ENCODE measurements around the gene ABCC5.

ABCC5 gene

DNA sequence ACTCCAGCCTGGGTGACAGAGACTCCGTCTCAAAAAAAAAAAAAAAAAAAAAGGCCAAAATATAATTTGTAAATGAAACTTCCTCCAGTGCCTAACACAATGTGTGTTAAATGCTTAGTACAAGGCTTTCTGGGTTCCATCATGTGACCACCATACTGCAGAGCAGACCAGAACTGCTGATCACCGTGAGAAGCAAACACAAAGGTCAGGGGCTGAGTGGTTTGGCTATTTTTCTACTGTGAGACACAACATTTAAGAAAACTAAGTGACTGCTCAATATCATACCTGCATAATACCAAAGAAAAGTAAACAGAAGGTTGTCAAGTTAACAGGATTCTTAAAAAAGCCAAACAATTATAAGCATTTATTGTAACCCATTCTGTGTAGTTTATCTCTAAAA, 13.2 kb downstream of the ABCC5 start:
- H3K9me3 Mint-ChIP-seq: no peaks in the 10 kb centered on the region
- peaks cover 13% of the 10 kb centered on the region for H3K4me1 Mint-ChIP-seq
- DNase-seq (ENCODE audit: low spot score in 2 of 2) (no peak), ATAC-seq (no peak)
- H3K4me3 Mint-ChIP-seq: no peak overlapping the region
- peaks cover 14% of the 10 kb centered on the region for H3K36me3 Mint-ChIP-seq
- no peak overlapping the region for H3K27ac Mint-ChIP-seq

DNA sequence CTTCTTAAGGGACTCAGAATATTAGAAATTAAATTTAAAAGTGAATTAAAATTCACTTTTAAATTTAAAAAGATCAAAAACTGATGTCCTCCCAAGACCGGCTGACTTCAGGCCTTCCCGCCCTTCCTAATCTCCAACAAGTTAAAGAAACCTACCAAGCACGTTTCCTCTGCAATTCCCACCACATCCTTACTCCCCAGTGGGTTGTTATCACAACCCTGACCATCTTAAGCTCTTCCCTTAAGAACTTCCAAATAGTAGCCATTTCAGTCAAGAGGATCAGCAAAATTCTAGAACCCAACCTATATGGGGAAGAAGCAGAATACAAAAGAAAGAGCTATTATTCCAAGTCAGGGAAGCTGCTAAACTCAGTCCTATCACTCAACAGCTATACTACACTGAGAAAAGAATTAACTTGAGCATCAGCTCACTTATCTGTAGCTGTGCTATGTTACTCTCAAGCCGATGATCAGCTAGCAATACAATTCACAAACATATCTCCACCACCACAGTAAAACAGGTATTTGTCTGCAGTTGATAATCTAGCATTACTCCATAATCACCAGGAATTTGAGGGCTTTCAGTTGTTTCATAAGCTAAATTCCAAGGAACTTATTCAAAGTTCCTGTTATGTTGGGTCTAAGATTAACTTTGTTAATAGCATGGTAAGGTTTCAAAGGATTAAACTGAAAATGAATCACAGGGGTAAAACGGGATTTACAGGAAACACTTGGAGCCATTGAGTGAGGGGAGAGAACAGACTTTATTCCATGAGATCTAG, 14.3 kb downstream of the ABCC5 start:
- no peaks in the 10 kb centered on the region for H3K9me3 Mint-ChIP-seq
- peaks cover 12% of the 10 kb centered on the region for H3K36me3 Mint-ChIP-seq
- H3K4me3 Mint-ChIP-seq: no peak overlapping the region
- no peak overlapping the region for H3K27ac Mint-ChIP-seq
- DNase-seq (ENCODE audit: low spot score in 2 of 2): no peak
- peaks cover 13% of the 10 kb centered on the region for H3K4me1 Mint-ChIP-seq
- no peak for ATAC-seq

DNA sequence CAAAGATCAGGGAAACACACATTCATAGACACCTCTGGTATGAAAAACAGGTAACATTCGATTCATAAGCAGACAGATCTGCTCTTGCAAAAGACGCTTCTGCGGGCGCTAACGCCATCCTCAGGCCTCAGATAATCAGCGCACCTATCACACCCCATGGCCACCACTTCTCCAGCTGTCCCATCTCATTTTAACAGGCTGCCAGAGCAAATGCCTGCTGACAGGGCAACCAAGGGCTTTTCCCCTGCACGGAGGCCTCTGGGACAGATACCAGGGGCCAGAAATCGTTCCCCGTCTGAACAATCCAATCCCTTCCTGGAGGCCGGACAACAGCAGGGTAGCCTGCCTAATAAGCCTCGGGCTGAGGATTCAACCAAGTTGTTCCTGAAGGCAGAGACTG, 15.2 kb downstream of the ABCC5 start:
- ATAC-seq: no peak
- Mint-ChIP-seq H3K36me3 (peaks cover 15% of the 10 kb centered on the region), H3K4me1 (peaks cover 13% of the 10 kb centered on the region), H3K27ac (no peak overlapping the region), H3K4me3 (no peak overlapping the region), H3K9me3 (no peaks in the 10 kb centered on the region)
- no peak for DNase-seq (ENCODE audit: low spot score in 2 of 2)

DNA sequence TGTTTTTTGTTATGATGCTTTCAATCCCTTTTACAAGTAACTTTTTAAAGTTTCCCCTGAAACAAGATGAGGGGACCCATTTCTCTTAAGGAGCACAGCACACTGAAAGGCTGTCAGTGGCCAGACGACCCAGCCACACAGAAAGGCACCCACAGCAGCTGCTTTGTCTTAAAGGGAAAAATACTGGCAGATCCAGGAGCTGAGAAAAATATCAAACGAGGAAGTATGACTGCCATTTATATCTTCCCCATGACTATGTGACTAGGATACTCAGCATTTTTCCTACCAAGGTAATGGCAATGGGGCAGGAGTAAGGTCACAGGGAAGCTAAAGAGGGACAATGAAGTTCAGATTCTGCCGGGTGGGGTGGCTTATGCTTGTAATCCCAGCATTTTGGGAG, 15.9 kb downstream of the ABCC5 start:
- peaks cover 13% of the 10 kb centered on the region for H3K4me1 Mint-ChIP-seq

DNA sequence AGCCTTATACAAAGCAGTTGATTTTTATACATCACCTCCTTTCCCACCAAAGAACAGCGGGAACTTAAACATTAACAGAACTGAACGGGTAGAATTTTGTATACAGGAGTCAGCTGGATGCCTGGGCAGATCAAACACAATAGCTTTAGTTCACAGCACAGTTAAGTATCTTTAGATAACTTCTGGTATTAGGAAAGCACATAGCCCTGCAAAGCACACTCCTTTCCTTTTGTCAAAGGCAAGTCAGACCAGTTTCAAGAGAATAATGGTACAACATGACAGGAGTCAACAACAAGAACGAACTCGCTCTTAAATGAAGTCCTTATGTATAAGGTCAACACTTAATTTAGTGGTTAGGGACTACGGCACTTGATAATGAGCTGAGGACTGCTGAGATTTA, 26.3 kb downstream of the ABCC5 start:
- ATAC-seq: no peak
- Mint-ChIP-seq H3K4me1 (no peaks in the 10 kb centered on the region), H3K9me3 (no peaks in the 10 kb centered on the region), H3K4me3 (no peak overlapping the region), H3K27ac (no peak overlapping the region), H3K36me3 (peaks cover 25% of the 10 kb centered on the region)
- DNase-seq (ENCODE audit: low spot score in 2 of 2): no peak

More for the DNA sequence above, 15.9 kb downstream of the ABCC5 start:
- Mint-ChIP-seq H3K36me3 (peaks cover 15% of the 10 kb centered on the region), H3K9me3 (no peaks in the 10 kb centered on the region), H3K4me3 (no peak overlapping the region), H3K27ac (no peak overlapping the region)
- ATAC-seq (no peak), DNase-seq (ENCODE audit: low spot score in 2 of 2) (no peak)

DNA sequence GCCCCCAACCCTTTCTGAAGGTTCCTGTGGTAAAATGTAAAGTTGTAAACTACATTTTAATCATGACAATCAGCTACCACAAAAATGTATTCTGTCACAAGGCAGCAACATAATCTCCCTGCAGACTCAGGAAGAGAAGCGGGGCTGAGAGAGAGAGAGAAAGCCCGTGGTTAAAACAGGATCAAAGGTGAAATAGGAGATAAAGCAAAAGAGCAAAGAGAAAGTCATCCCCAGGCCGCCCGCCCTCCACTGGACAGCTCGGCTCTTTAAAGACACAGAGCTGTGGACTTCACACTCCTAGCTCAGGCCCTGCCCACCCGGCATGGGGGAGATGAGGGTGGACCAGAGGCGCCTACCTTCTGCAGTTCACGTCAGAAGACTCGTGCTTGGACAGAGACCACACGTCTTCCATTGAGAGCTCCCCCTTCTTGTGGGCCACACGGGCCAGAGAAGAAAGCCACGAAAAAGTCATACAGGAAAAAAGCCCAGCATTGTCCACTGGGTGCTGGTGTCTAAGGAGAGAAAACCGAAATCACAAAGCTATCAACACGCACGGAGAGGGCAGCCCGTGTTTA, 29.4 kb downstream of the ABCC5 start:
- peaks cover 34% of the 10 kb centered on the region for H3K36me3 Mint-ChIP-seq
- no peaks in the 10 kb centered on the region for H3K4me1 Mint-ChIP-seq
- DNase-seq (ENCODE audit: low spot score in 2 of 2): no peak
- no peaks in the 10 kb centered on the region for H3K9me3 Mint-ChIP-seq
- no peak for ATAC-seq
- H3K27ac Mint-ChIP-seq: peak overlapping the region; percentile 16
- H3K4me3 Mint-ChIP-seq: no peak overlapping the region

DNA sequence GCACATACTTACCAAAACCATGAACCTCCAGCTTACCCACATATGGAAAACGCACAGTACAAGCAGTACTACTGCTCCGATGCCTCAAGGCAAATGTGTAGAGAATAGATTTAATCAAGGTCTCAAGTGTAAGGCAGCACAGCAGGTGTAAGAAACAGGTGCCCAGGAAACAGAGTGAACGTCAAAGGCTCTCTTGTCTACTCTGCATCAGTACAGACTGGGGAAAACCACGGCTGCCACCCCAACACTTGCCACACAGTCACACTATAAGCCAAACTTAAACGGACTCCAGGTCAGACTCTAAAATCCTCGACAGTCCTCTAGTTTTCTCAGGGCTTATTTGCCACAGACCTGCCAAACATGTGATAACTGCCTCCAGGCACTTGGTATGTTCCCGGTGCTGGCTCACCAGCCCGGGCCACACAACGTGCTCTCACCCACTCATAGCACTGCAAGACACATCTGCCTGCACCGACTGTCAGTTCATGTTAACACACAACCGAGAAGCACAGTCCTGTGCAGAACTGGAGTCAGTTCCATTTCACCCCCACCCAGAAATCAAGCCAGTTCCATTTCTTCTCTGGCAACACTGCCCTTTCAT, 30.6 kb downstream of the ABCC5 start:
- no peaks in the 10 kb centered on the region for H3K9me3 Mint-ChIP-seq
- H3K4me1 Mint-ChIP-seq: no peaks in the 10 kb centered on the region
- ATAC-seq (no peak), DNase-seq (ENCODE audit: low spot score in 2 of 2) (no peak)
- H3K36me3 Mint-ChIP-seq: peaks cover 46% of the 10 kb centered on the region
- no peak overlapping the region for H3K4me3 Mint-ChIP-seq
- no peak overlapping the region for H3K27ac Mint-ChIP-seq

DNA sequence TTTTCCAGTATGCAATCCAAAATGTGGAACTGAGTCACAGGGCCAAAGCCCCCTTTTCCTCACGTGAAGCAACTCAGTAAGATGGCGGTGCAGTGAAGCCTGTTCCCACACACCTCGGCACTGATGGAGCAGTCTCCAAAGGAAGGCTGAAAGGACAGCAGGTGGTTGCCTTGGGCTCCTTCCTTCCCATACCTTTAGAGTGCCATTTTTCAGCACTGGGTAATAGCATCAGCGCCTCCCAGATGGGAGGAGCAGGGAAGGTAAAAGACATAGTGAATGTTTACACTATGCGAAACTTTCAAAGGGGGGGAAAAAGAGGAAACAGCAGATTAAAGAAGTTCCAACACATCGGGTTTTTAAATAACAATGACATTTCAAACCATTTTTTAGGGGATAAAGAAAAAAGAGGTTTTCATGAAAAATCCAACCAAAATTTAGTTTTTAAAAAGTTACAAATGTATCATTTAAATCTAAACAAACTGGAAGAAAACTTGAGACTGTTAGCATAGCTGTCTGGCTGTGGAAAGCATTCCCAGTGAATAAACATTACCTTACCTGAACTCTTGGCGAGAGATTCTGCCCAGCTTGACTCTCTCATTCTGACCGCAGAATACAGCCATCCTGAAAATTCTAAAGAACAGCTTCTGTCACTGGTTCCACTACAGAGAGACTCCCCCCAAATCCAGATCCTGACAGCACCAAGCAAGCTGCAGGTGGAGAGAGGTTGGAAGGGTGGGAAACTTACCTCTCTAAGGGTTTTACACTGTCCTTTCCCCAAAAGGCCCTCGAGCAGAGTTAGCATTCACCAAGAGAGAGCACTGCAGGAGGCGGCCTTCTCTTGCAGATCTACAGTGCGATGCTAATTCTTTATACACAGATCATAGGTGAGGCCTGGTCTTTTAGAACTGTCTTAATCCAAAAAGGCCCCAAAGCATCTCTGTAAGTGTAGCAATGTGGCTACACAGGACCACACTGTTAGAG, 32.6 kb downstream of the ABCC5 start:
- H3K36me3 Mint-ChIP-seq: peaks cover 49% of the 10 kb centered on the region
- H3K4me3 Mint-ChIP-seq: no peak overlapping the region
- H3K27ac Mint-ChIP-seq: no peak overlapping the region
- H3K9me3 Mint-ChIP-seq: no peaks in the 10 kb centered on the region
- no peak for ATAC-seq
- no peaks in the 10 kb centered on the region for H3K4me1 Mint-ChIP-seq
- DNase-seq (ENCODE audit: low spot score in 2 of 2): no peak

DNA sequence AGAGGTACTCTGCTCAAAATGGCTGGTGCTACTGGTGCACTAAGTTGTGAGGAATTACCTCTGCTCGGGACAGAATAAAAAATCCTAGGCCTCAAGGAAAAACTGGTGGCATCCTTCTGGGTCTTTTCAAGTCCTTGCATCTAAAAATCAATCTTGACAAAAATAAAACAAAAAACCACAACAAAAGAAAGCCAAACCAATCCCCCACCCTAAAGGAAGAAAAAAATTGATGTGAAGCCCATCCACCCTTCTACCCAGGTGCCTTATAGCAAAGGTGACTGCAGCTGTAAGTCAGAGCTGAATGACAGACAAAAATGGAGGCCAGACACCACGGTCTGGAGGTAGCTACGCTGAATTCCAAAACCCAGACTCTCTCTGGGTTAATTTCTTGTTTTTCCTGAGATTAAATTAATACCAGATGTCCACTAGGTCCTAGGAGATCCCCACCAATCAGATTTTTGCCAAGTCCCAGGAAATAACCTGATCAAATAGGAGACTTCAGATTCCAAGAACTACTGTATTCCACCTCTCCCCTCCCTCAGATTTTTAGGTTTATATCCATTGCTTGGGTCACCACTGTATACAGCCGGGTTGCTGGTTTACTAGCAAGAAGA, 33.5 kb downstream of the ABCC5 start:
- Mint-ChIP-seq H3K9me3 (no peaks in the 10 kb centered on the region), H3K27ac (no peak overlapping the region), H3K4me3 (no peak overlapping the region), H3K36me3 (peaks cover 49% of the 10 kb centered on the region), H3K4me1 (no peaks in the 10 kb centered on the region)
- DNase-seq (ENCODE audit: low spot score in 2 of 2) (no peak), ATAC-seq (no peak)

DNA sequence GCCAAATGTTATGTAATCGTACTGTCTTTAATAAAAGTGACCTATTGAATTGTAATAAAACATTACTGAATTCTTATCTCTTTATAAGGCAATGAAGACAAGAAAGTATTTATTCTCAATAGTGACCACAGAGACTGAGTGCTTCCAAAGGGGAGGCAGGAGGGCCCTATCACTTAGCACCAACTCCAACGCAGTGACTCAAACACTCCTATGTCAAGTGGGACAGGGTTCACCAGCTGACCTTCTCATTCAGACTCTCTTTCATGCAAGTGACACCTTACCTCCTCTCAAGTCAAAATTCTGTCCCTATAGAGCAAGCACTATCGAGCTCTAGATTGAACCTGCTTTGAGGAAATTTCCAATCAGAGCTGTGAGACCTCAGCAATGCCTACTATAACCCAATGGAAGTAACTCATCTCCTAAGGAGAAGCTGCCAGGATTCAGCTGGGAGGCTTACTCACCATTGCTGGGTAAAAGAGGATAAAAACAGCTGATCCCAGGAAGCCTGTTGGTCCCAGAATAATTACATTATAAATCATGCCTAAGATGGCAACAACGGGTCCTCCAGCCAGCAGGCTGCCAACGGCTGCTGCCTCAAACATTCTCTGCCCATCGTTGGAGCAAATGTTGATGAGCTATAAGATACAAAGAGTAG, 35.6 kb downstream of the ABCC5 start:
- DNase-seq (ENCODE audit: low spot score in 2 of 2) (no peak), ATAC-seq (no peak)

DNA sequence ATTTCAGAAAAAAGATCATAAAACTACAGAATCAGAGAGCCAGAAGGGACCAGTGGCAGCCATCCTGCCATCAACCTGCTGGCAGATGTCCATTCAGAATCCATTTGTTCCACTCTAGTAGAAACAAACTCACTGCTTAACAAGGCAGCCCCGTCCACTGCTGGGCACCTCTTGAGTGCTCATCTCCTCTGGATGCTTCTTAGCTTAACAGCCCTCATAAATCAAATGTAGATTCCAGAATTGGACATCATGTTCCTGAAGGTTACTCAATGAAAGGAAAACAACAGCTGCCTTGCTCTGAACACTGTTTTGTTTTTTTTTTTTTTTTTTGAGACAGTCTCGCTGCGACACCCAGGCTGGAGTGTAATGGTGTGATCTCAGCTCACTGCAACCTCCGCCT, 37.3 kb downstream of the ABCC5 start:
- Mint-ChIP-seq H3K9me3 (no peaks in the 10 kb centered on the region), H3K27ac (no peak overlapping the region), H3K4me3 (no peak overlapping the region), H3K4me1 (peaks cover 6% of the 10 kb centered on the region), H3K36me3 (peaks cover 31% of the 10 kb centered on the region)
- ATAC-seq: no peak
- DNase-seq (ENCODE audit: low spot score in 2 of 2): no peak

More for the DNA sequence above, 35.6 kb downstream of the ABCC5 start:
- Mint-ChIP-seq H3K27ac (no peak overlapping the region), H3K4me3 (no peak overlapping the region), H3K4me1 (no peaks in the 10 kb centered on the region), H3K36me3 (peaks cover 37% of the 10 kb centered on the region), H3K9me3 (no peaks in the 10 kb centered on the region)

DNA sequence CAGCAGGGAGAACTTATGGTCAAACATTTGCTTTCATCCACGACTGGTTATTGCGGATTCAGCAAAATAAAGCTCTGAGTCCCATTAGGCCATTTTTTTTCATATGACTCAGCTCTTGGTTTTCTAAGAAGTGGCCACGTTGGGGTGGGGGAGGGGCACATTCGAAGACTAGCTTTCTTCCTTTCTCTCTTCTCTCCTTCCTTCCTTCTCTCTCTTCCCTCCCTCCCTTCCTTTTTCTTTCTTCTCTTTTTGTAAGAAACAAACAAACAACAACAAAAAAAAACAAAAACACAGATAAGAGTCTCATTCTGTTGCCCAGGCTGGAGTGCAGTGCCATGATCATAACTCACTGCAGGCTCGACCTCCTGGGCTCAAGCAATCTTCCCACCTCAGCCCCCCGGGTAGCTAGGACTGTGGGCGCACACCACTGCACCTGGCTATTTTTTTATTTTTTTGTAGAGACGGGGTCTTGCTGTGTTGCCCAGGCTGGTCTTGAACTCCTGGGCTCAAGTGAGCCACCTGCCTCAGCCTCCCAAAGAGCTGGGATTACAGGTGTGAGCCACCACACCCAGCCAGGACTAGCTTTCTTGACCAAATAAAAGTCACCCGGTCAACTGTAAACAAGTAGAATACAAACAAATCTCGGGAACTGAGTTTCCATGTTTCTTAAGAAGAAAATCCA, 41.6 kb downstream of the ABCC5 start:
- ATAC-seq: no peak
- Mint-ChIP-seq H3K4me3 (no peak overlapping the region), H3K27ac (no peak overlapping the region), H3K9me3 (no peaks in the 10 kb centered on the region), H3K36me3 (peaks cover 7% of the 10 kb centered on the region), H3K4me1 (peaks cover 6% of the 10 kb centered on the region)
- no peak for DNase-seq (ENCODE audit: low spot score in 2 of 2)

DNA sequence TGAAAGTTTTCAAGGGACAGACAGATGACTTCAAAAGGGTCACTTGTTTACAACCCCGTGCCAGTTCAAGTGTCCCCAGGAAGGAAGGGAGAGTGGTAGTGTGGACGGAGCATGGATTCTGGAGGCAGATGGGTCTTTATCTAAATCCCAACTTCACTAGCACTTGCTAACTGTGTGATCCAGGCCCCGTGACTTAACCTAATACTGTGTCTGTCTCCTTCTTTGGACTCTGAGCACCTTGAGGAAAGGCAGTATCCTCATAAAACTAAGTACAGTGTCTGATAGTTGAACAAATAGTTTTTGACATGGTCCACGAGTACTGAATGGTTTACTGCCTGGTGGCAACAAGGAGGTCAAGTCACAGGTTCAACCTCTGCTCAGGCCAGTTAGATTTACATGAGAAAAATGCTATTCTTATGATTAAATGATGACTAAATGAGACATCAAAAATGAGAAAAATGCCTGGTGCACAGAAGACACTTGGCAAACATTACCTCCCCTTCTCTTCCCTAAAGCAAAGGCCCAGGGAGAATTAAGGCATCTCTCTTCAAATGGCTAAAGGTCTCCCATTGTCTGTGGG, 48.9 kb downstream of the ABCC5 start:
- H3K4me3 Mint-ChIP-seq: no peak overlapping the region
- ATAC-seq (no peak), DNase-seq (ENCODE audit: low spot score in 2 of 2) (no peak)
- no peaks in the 10 kb centered on the region for H3K9me3 Mint-ChIP-seq
- H3K4me1 Mint-ChIP-seq: no peaks in the 10 kb centered on the region
- no peak overlapping the region for H3K27ac Mint-ChIP-seq
- H3K36me3 Mint-ChIP-seq: peaks cover 22% of the 10 kb centered on the region

DNA sequence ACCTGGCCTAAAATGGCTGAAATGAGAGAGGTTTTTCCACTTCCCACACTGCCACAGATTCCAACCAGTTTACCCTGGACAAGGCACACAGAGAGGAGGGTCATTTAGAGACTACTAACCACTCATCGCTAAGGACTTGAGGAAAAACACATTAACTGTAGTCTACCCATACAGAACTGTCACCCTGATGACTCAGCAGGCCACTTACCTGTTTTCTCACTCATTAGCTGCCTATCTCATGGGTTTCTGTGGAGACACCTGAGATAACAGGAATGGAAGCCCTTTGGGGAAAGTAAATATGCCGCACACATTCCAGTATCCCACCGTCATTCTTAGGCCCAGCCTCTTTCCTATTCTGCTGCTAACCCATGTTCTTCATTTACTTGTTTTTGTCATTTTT, 50.0 kb downstream of the ABCC5 start:
- no peak overlapping the region for H3K4me3 Mint-ChIP-seq
- H3K4me1 Mint-ChIP-seq: no peaks in the 10 kb centered on the region
- H3K27ac Mint-ChIP-seq: no peak overlapping the region
- ATAC-seq (no peak), DNase-seq (ENCODE audit: low spot score in 2 of 2) (no peak)
- H3K9me3 Mint-ChIP-seq: no peaks in the 10 kb centered on the region
- peaks cover 22% of the 10 kb centered on the region for H3K36me3 Mint-ChIP-seq

All from stimulated activated effector memory CD8-positive, alpha-beta T cell treated with anti-CD3 and anti-CD28 coated beads, Interleukin-12 subunit alpha, Interleukin-12 subunit beta, amount 100 ng/mL, for 72 hours (primary cell).